T-helper 1 cell treated with Interleukin-12 subunit alpha and Interleukin-12 subunit beta and Interleukin-4 antibody, amounts not matched to agents 30 μg/mL and 1 μg/mL, for 36 hours (primary cell): ENCODE results near the gene CFAP20DC.
A peak's percentile ranks its signal among the peaks of the same experiment; 100 is the strongest.
"Not testable (repeated sequence)": the region's sequence is repeated elsewhere in the genome, so short reads cannot be mapped to it uniquely, and the experiment has no call there.

Source experiments
- H3K27ac Mint-ChIP-seq: one replicate; pipeline ENCODE4 v1.8.0; 2021; ENCODE audit warnings: mild to moderate bottlenecking, mixed read lengths
- H3K27me3 Mint-ChIP-seq: one replicate; pipeline ENCODE4 v1.8.0; 2021; ENCODE audit warnings: low read depth, mixed read lengths
- H3K36me3 Mint-ChIP-seq: one replicate; pipeline ENCODE4 v1.8.0; 2021; ENCODE audit warnings: low read depth, mixed read lengths
- H3K4me1 Mint-ChIP-seq: one replicate; pipeline ENCODE4 v1.8.0; 2021; ENCODE audit warnings: low read depth, mixed read lengths
- H3K4me3 Mint-ChIP-seq: one replicate; pipeline ENCODE4 v1.8.0; 2021; ENCODE audit warnings: mild to moderate bottlenecking, moderate library complexity, mixed read lengths
- H3K9me3 Mint-ChIP-seq: one replicate; pipeline ENCODE4 v1.8.0; 2021; ENCODE audit warnings: mixed read lengths

Gene CFAP20DC

DNA sequence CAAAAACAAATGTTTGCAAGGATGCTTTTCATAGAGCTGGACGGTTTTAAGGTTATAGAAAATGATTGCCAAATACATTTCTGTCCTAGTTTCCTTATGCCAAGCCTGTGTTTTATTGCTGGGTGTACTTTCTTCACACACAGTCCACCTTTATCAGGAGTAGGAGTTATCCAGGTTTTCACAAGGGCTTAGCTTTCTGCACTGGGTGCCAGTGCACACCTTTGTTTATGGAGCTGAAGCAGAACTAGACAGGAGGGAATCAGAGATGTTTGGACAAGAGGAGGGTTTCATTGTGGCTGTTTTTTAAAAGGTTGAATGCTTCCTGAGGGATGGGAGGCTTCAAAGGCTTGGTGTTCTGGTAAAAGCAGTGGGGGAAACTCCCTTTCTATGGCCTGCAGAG, 353.7 kb downstream of the CFAP20DC start:
- peaks cover 25% of the 10 kb centered on the region for H3K4me1 Mint-ChIP-seq
- no peak overlapping the region for H3K27ac Mint-ChIP-seq
- H3K27me3 Mint-ChIP-seq: peaks cover 5% of the 10 kb centered on the region
- H3K9me3 Mint-ChIP-seq: peaks cover 24% of the 10 kb centered on the region
- H3K4me3 Mint-ChIP-seq: no peak overlapping the region
- H3K36me3 Mint-ChIP-seq: no peaks in the 10 kb centered on the region

DNA sequence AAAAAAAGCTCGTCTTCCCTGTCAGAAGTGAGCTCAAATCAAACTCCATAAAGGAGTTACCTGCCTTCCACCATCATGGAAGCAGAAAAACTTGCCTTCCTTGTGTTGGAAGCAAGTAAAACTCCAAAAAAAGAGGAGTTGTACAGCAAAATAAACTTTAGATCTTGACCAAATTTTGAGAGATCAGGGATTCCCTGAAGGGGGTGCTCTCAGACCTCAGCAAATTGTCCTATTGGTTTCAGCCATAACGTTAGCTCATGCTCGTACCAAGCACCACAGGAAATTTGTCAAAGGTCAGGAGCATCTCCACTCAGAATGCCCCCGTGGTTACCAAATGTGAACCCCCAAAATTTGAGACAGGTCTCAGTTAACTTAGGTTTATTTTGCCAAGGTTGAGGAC, 354.5 kb downstream of the CFAP20DC start:
- Mint-ChIP-seq H3K4me1 (peaks cover 25% of the 10 kb centered on the region), H3K9me3 (peaks cover 24% of the 10 kb centered on the region)
- H3K36me3 Mint-ChIP-seq, H3K27me3 Mint-ChIP-seq, H3K4me3 Mint-ChIP-seq, H3K27ac Mint-ChIP-seq: not testable (repeated sequence)

DNA sequence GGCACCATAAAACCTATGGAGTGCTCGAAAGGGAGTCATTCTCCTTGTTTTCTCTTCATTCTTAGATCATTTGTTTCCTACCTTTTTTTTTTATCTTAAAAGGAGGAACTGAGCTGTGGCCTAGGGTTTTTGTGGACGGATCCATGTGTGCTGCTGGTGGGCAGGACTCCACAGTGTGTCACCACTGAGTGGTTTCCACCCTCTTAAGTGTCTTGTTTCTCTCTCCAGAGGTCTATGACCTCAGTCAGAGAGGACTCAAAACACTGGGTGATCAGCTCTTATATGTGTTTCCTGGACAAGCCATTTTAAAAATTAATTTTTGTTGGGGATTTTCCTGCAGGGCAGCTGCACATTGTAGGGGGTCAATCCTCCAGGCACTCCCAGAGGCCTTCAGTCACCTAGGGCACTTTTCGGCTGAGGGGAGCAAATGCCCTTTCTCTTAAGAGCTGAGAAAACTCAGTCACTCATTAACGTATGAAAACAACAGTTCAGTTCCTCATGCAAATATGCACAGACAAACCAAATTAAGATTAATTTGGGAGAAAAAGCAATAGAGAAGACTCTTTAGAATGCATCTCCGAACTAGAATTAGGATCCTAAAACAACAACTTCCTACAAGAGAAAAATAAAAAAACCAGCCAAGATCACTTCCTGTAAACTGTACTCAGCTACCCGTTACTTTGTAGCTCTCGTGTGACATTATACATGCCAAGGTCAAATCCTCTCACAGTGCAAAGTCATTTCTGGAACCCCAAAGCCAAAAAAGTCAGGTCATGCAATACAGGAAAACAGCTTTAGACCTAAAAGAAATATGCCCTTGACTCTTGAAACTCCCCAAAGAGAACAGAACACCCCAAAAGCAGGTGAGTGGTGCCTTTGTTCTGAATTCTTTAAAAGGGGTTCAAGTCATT, 355.6 kb downstream of the CFAP20DC start:
- Mint-ChIP-seq H3K4me3 (no peak overlapping the region), H3K27me3 (peaks cover under 1% of the 10 kb centered on the region), H3K36me3 (no peaks in the 10 kb centered on the region), H3K27ac (peak overlapping the region; percentile 46), H3K9me3 (peaks cover 34% of the 10 kb centered on the region), H3K4me1 (peaks cover 25% of the 10 kb centered on the region)

DNA sequence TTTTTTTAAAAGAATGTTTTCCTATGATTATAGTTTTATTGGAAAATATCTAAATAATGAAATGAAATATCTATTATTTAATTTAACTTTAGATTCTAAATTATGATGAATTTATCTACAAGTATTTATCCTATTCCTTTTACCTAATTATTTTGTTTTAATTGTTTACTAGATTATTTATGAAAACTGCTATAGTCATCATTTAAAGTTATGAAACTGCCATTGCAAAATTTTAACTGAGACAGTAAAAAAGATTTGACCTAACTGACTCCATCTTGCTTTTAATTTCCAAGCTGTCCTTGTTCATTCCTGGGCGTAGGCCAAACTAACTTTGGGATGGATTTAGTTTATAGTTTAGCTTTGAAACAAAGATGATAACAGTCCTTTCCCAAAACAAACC, 357.3 kb downstream of the CFAP20DC start:
- no peaks in the 10 kb centered on the region for H3K36me3 Mint-ChIP-seq
- H3K27ac Mint-ChIP-seq: no peak overlapping the region
- H3K4me1 Mint-ChIP-seq: peaks cover 23% of the 10 kb centered on the region
- no peaks in the 10 kb centered on the region for H3K27me3 Mint-ChIP-seq
- no peak overlapping the region for H3K4me3 Mint-ChIP-seq
- peaks cover 48% of the 10 kb centered on the region for H3K9me3 Mint-ChIP-seq
